Vein endothelial cell (primary cell): ENCODE results near the gene CTSK. TPM values are rescaled to one million over a fixed set of nuclear protein-coding genes. Genes with fewer than 3 reads are reported as not detected.

Experiments
- small RNA-seq: library from RNA; depleted of rRNA; stranded (forward); fragments of <200 nt; gene quantifications from one replicate; pipeline ENCODE3, GENCODE V24; 2012
- total RNA-seq: library from RNA; depleted of rRNA; stranded (reverse); fragments of >200 nt; gene quantifications from 2 replicates; pipeline ENCODE4 v1.2.3, GENCODE V29; 2012

Gene CTSK
- 2.0 and 3.7 TPM in 2 replicates for total RNA-seq

DNA sequence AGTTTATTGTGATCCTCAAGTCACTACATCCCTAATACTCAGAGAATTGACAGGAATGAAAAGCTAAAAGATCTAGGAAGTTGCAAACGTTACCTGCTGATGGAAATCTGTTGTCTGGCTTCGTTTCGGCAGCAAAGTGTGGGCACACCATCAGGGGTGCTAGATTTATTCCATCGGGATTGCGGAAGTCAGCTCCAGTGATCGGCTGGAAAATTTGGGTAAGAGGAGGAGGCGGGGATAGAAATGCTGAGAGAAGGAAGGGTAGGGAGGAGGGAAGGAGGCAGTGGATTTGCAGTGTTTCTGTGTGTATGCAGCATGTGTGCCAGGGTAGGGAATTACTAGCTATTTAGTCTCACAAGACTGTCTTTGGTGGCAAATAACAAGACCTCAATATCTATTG, at the start of gene CTSK:
CTSK (minus strand) TSS at position 140 of the 400 bp plus-strand sequence. CDS start 1,455 bp downstream, outside the sequence.

DNA sequence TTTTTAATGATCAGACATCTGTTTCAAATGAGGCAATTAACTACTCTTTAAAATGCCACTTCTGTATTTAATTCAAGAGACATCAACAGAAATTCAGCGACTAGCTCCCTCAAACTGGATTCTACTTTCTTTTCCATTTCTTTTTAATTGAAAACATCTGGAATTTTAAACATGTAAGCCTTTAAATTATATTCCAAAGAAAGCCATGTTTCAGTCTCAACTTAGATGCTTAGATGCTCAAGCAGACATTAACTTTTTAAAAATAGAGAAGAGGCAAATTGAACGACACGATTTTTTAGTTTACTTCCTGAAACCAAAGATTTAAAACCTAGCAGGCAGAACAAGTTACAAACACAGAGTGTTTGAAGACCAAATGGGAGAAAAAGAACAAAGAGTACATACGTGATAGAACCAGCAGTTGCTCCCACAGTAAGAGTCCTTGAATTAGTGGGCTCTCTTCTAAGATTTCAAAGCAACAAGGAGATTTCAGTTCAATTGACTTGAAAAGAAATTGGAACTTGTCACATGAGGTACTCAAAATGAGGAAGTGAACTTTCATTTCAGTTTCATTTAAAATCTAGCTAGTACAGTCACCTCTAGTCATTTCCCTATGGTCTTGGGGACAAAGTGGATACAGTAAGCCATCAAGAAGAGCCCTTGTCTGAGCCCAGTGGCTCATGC, 42.6 kb downstream of the CTSK start, which contains the start of gene CTSS:
CTSS (minus strand) TSS at position 483 of the 681 bp plus-strand sequence. CDS start 1,015 bp downstream, outside the sequence.

Small RNAs within 50 kb of the gene (small RNA-seq; reads per million reads assigned to genes)
- gene RNU6-1309P = not detected

Other genes with a start within 250 kb of the CTSK start
- 179 and 180 TPM in 2 replicates for gene MCL1, start 228.7 kb downstream of the CTSK start, total RNA-seq
- 93.7 and 103 TPM in 2 replicates for gene ENSA, start 178.6 kb downstream of the CTSK start, total RNA-seq
- 24.2 and 29.9 TPM in 2 replicates for gene GOLPH3L, start 111.1 kb downstream of the CTSK start, total RNA-seq
- gene HORMAD1, start 87.4 kb downstream of the CTSK start, total RNA-seq = 0.10 and 0.33 TPM in 2 replicates
- 19.6 and 27.0 TPM in 2 replicates for gene CTSS, start 42.5 kb downstream of the CTSK start, total RNA-seq
- 30.1 and 38.2 TPM in 2 replicates for gene ARNT, start 68.3 kb upstream of the CTSK start, total RNA-seq
- gene CTXND2, start 78.9 kb upstream of the CTSK start, total RNA-seq = not detected in 2 replicates
- 44.4 and 45.6 TPM in 2 replicates for gene SETDB1, start 118.1 kb upstream of the CTSK start, total RNA-seq
- 129 and 138 TPM in 2 replicates for gene CERS2, start 166.6 kb upstream of the CTSK start, total RNA-seq
- gene ANXA9, start 174.0 kb upstream of the CTSK start, total RNA-seq = not detected in 2 replicates
- gene MINDY1, start 198.6 kb upstream of the CTSK start, total RNA-seq = 13.6 and 15.4 TPM in 2 replicates
- gene PRUNE1, start 200.2 kb upstream of the CTSK start, total RNA-seq = 6.4 and 8.8 TPM in 2 replicates
- gene BNIPL, start 228.3 kb upstream of the CTSK start, total RNA-seq = not detected in 2 replicates
- gene C1orf56, start 239.5 kb upstream of the CTSK start, total RNA-seq = 2.5 and 2.6 TPM in 2 replicates